HG03439 (cell line): ENCODE measurements around the gene PLEKHD1.
"Not testable (repeated sequence)": the region's sequence is repeated elsewhere in the genome, so short reads cannot be mapped to it uniquely, and the experiment has no call there.

Experiments used
- ATAC-seq: cut with Tn5 transposase; IDR thresholded peaks from one replicate; pipeline ENCODE4 v1.9.1; 2021; ENCODE audit warnings: mild to moderate bottlenecking, moderate library complexity; ENCODE audit not compliant: unreplicated experiment

Gene PLEKHD1

DNA sequence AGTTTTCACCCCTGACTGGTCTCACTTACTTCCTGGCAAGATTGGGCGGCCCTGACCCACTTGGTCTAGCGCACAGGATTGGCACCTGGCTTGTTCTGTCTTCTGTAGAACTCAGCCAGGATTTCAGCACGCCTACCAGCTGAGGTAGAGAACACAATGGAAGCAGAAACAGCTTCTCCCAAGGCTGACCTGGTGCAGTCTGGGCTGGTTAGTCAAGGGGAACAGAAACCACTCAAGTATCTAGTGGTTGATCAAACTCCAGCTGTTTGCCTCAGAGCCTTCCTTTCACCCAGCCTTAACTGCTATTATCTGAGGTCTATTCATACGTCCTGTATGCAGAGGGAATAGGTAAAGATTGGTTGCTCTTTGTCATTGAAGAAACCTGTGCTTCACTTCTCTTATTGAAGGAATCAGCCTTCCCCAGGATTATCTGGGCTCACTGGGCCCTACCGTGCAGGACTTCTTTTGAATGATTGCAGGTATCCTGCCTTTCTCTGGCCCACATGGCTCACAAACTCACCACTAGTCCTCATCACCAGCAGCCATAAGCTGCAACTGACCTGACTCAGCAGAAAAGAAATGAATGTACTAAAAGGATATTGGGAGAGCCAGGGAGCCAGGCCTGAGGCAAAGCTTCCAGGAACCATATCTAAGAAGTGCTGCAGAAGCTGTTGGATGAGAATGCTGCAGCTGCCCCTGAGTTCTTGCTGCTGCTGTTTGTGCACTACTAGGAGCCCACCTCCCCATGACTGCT is 2.5 kb upstream of the PLEKHD1 start:
- ATAC-seq, result no peak

DNA sequence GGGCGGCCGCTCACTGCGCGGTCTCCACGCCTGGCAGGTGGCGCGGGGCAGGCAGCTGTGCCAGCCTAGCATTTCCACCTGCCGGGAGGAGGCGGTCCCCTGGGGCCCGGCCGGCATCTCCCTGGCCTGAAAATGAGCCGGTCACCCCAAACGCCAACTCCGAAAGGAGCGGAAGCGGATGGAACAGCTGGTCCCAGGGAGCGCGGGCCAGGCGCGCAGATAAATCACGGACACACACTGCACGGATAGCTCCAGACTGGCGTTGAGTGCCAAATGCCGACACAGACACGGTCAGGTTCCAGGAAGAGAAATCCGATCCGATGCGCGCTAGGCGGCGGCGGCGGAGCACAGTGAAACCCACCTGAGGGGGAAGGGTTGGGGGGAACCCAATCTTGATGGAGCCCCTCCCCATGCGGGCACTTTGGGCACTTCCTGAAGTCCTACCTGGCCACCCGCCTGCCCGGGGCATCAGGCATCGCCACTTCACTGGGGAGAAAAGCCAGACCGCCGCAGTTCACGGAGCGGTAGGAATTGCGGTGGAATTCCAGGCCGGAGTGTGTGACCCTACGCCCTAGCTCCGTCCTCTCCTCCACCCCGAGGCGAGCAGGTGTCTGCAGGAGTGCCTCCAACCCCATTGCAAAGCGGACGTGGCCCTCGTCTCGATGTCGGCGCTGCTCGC is 624 bp upstream of the PLEKHD1 start:
- no peak for ATAC-seq

- no peak for ATAC-seq
Measured at GRCh38 chr14:69485315-69485660, 760 bp downstream of the PLEKHD1 start.

DNA sequence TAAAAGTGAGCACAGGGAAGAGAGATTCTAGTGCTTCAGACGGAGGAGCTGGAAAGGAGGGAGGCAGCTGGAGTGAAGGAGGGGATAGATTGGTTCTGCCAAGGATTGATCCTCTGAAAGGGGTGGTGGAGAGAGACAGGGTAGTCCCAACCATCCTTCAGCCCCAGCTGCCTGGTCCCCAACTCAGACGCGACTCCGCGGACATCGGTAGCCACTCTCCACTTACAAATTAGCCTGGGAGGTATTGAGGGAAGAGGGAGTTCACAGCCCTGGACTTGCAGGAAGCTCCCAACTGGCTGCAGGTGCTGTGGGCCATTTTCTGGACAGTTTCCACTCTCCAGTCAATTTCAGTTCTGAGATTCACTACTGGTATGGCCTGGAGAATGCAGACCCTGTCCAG is 1.2 kb downstream of the PLEKHD1 start:
- no peak for ATAC-seq

DNA sequence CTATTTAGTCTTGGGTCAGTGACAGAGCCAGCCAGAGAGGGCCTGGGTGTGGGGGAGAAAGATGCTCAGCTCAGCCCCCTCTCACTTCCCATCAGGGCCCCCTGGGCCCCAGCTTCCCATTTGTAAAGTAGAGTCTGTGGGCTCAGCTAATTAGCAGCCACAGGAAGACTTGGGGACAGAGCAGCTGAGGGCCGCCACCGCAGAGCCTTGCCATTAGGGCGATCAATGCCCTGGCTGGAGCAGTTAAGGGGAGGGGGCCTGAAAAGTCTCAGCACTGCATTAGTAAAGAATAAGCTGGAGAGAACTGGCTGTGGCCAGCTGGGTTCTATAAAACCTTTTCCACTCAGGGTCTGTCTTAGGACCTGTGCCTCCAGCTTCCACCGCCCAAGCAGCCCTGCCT is 2.7 kb downstream of the PLEKHD1 start:
- ATAC-seq, result no peak

GRCh38 chr14:69487771-69488170 is 3.2 kb downstream of the PLEKHD1 start:
- ATAC-seq, result no peak

- no peak for ATAC-seq
Measured at GRCh38 chr14:69489495-69489894, 5.0 kb downstream of the PLEKHD1 start.

- no peak for ATAC-seq
Measured at GRCh38 chr14:69490219-69490918, 5.8 kb downstream of the PLEKHD1 start.

- ATAC-seq, result no peak
Measured at GRCh38 chr14:69491193-69491592, 6.7 kb downstream of the PLEKHD1 start.

DNA sequence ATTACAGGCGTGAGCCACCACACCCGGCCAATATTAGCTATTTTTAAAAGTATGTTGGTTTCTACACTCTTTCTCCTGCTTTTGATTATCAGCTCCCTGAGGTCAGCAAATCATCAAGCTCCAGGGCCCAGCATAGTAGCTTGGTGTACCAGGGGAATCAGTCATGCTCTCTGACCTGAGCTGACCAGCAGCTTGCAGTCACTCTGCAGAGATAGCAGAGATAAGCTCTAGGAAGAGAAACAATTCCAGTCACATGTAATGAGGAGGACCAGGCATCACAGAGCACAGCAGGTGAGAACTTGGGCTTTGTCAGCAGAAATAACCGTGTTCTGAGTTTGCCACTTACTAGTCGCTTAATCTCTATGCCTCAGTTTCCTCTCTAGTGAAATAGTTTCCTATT is 8.5 kb downstream of the PLEKHD1 start:
- no peak for ATAC-seq

DNA sequence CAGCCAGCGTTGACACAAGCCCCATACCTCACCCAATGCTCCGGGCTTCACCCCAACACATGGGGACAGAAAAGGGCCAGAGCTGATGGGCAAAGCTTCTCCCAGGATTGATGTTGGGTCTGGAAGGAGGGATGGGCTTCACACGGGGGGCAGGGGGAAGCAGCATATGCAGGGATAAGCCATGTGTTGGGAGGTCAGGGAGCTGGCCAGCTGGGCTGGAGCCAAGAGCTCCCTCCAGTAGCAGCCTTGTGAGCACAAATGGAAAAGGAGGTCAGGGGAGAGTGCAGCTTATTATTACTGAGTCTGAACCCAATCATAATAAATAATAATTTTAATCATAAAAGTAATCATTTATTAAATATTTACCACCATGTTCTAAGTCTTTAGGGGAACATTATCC is 9.3 kb downstream of the PLEKHD1 start:
- ATAC-seq, result no peak

GRCh38 chr14:69495341-69495921 is 10.9 kb downstream of the PLEKHD1 start:
- no peak for ATAC-seq

DNA sequence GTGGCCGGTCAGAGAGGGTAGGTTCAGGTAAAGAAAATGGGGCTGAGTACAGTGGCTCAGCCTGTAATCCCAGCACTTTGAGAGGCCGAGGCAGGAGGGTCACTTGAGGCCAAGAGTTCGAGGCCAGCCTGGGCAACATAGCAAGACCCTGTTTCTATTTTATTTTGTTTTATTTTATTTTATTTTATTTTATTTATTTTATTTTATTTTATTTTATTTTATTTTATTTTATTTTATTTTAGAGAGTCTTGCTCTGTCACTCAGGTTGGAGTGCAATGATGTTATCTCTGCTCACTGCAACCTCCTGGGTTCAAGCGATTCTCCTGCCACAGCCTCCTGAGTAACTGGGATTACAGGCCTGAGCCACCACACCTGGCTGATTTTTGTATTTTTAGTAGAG is 13.3 kb downstream of the PLEKHD1 start:
- ATAC-seq, result not testable (repeated sequence)

DNA sequence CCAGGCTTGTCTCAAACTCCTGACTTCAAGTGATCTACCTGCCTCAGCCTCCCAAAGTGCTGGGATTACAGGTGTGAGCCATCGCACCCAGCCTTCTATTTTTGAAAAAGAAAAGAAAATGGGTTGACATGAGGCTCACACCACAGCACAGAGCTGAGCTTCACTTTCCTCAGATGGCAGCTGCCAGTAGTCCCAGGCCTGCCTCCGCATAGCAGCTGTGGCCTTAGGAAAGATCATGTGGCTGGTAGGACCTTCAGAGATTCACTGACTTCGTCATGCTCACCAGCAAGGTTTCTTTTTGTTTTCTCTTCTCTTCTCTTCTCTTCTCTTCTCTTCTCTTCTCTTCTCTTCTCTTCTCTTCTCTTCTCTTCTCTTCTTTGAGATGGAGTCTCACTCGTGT is 13.8 kb downstream of the PLEKHD1 start:
- ATAC-seq, result not testable (repeated sequence)

GRCh38 chr14:69499436-69499835 is 14.9 kb downstream of the PLEKHD1 start:
- ATAC-seq, result no peak

GRCh38 chr14:69500096-69500495 is 15.6 kb downstream of the PLEKHD1 start:
- no peak for ATAC-seq

DNA sequence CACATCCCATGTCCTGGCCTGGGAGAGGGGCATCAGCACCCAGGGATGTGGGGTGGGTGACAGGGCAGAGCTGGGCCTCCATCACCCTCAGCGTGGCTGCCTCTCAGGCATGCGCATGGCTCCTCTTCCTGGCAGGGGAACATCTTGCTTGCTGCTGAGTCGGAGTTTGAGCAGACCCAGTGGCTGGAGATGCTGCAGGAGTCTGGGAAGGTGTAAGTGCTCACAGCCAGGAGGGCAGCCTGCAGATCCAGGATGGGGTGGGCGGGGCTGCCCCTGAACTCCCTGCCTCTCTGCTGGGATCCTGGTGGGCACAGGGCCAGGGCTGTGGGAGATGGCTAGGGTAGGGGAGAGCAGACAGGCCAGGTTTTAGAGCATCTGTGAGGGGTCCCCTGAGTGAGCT is 16.2 kb downstream of the PLEKHD1 start:
- ATAC-seq, result no peak

- ATAC-seq, result no peak
Measured at GRCh38 chr14:69501423-69501838, 16.9 kb downstream of the PLEKHD1 start.

GRCh38 chr14:69504775-69505174 is 20.2 kb downstream of the PLEKHD1 start:
- ATAC-seq, result no peak

GRCh38 chr14:69505338-69506240 is 21.1 kb downstream of the PLEKHD1 start:
- ATAC-seq, result no peak

DNA sequence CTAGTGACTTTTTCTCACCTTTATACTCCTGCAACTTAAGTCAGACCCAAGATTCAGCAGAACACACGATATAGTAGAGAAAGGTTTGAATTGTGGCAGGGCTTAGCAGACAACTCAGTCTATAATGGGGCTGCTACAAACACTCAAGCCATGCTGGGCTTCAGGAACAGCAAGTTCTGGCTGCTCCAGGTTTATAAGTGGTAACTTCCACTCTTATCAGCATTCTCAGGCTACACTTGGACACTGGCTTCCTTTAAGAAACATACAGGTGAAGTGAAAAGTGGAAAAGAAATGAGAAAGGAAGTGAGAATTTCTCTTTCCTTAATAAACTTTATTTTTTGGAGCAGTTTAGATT is 21.7 kb downstream of the PLEKHD1 start:
- no peak for ATAC-seq
